Measurements from ENCODE around the gene MAPK10. TPM values are rescaled to one million over a fixed set of nuclear protein-coding genes. Genes with fewer than 3 reads are reported as not detected.
A peak's percentile ranks its signal among the peaks of the same experiment; 100 is the strongest.

The MAPK10 gene
- polyA plus RNA-seq, 1 donor (not counting 4 experiments of a cell fraction or from before 2014, with no cell fraction given): 8.2 TPM

GRCh38 chr4:85994576-85994975, 365.3 kb downstream of the MAPK10 start:
- TF ChIP-seq CTCF (optimal IDR thresholded peaks at IDR 0.05 in 1 of 3, IDR thresholded peaks at IDR 0.05 in 1 of 3, conservative IDR thresholded peaks at IDR 0.05 in 1 of 3; ENCODE audit: extremely low read depth in 1 of 3, insufficient read depth in 2 of 3, low read length in 3 of 3) (no peak), EZH2 (IDR thresholded peaks at IDR 0.05; ENCODE audit: low read length) (no peak)
- dilution Hi-C loops (cut with MboI; ENCODE audit: extremely low pct_ligation_motif_present, low sequenced_read_pairs): no loop called here
- no peak for FAIRE-seq

DNA sequence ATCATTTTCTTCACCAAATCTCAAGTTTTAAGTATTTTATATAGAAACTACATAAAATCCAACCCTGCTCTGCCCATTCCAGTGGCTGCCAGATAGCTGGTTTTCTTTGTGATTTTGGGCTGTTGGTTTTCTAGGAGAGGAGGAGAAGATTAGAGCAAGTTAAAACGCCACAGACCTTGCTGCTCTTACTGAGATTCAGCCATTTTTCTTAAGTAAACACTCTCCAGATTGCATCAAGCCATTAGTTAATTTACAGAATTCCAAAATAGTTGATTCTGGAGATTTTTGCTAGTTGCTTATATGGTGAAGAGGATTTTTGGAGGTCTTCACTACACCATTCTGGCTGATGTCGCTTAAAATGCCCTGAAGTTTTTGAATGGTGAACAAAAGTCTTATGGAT, 366.2 kb downstream of the MAPK10 start:
- Histone ChIP-seq H3K79me2 (ENCODE audit: control insufficient read depth, insufficient read depth, low read length) (no peaks in the 10 kb centered on the region), H4K20me1 (ENCODE audit: control insufficient read depth, extremely low read depth, insufficient read depth, low read length) (no peaks in the 10 kb centered on the region), H3K4me2 (ENCODE audit: control insufficient read depth, extremely low read depth, insufficient read depth, low read depth, low read length) (no peak overlapping the region), H3K9me1 (ENCODE audit: control insufficient read depth, extremely low read depth, insufficient read depth, low read length) (no peaks in the 10 kb centered on the region), H3K27ac (ENCODE audit: control insufficient read depth, insufficient read depth, low read length) (no peak overlapping the region), H2AFZ (ENCODE audit: control insufficient read depth, low read length) (no peak overlapping the region), H3K9ac (ENCODE audit: control insufficient read depth, extremely low read depth, insufficient read depth, low read length) (no peak overlapping the region), H3K27me3 (ENCODE audit: control insufficient read depth, extremely low read depth, insufficient read depth, low read length) (no peaks in the 10 kb centered on the region), H3K9me3 (ENCODE audit: control insufficient read depth, low read depth, low read length) (no peaks in the 10 kb centered on the region), H3K4me1 (ENCODE audit: control insufficient read depth, extremely low read depth, insufficient read depth, low read length) (no peaks in the 10 kb centered on the region), H3K36me3 (ENCODE audit: control insufficient read depth in 2 of 2, extremely low read depth in 1 of 2, insufficient read depth in 2 of 2, low read length in 2 of 2) (no peaks in the 10 kb centered on the region), H3K4me3 (ENCODE audit: control insufficient read depth in 2 of 3, extremely low read depth in 1 of 3, insufficient read depth in 2 of 3, low read depth in 1 of 3, low read length in 3 of 3) (no peak overlapping the region)
- peak; percentile 5 for FAIRE-seq
- no peak for DNase-seq (ENCODE audit: low read depth, low spot score)
- TF ChIP-seq CTCF (optimal IDR thresholded peaks at IDR 0.05 in 1 of 3, IDR thresholded peaks at IDR 0.05 in 1 of 3, conservative IDR thresholded peaks at IDR 0.05 in 1 of 3; ENCODE audit: extremely low read depth in 1 of 3, insufficient read depth in 2 of 3, low read length in 3 of 3): no peak
- TF ChIP-seq EZH2 (IDR thresholded peaks at IDR 0.05; ENCODE audit: low read length): no peak
- dilution Hi-C loops (cut with MboI; ENCODE audit: extremely low pct_ligation_motif_present, low sequenced_read_pairs): no loop called here

More at GRCh38 chr4:85994576-85994975, 365.3 kb downstream of the MAPK10 start:
- no peaks in the 10 kb centered on the region for H3K4me1 ChIP-seq (ENCODE audit: control insufficient read depth, extremely low read depth, insufficient read depth, low read length)
- H3K4me3 ChIP-seq (ENCODE audit: control insufficient read depth in 2 of 3, extremely low read depth in 1 of 3, insufficient read depth in 2 of 3, low read depth in 1 of 3, low read length in 3 of 3): no peak overlapping the region
- no peaks in the 10 kb centered on the region for H3K79me2 ChIP-seq (ENCODE audit: control insufficient read depth, insufficient read depth, low read length)
- H4K20me1 ChIP-seq (ENCODE audit: control insufficient read depth, extremely low read depth, insufficient read depth, low read length): no peaks in the 10 kb centered on the region
- H3K4me2 ChIP-seq (ENCODE audit: control insufficient read depth, extremely low read depth, insufficient read depth, low read depth, low read length): no peak overlapping the region
- H2AFZ ChIP-seq (ENCODE audit: control insufficient read depth, low read length): no peak overlapping the region
- H3K27ac ChIP-seq (ENCODE audit: control insufficient read depth, insufficient read depth, low read length): no peak overlapping the region
- DNase-seq (ENCODE audit: low read depth, low spot score): no peak
- no peak overlapping the region for H3K9ac ChIP-seq (ENCODE audit: control insufficient read depth, extremely low read depth, insufficient read depth, low read length)
- H3K36me3 ChIP-seq (ENCODE audit: control insufficient read depth in 2 of 2, extremely low read depth in 1 of 2, insufficient read depth in 2 of 2, low read length in 2 of 2): no peaks in the 10 kb centered on the region
- H3K9me1 ChIP-seq (ENCODE audit: control insufficient read depth, extremely low read depth, insufficient read depth, low read length): no peaks in the 10 kb centered on the region
- H3K27me3 ChIP-seq (ENCODE audit: control insufficient read depth, extremely low read depth, insufficient read depth, low read length): no peaks in the 10 kb centered on the region
- H3K9me3 ChIP-seq (ENCODE audit: control insufficient read depth, low read depth, low read length): no peaks in the 10 kb centered on the region

Data from keratinocyte (primary cell).